Stimulated activated CD4-positive, alpha-beta T cell treated with anti-CD3 and anti-CD28 coated beads, TNF-alpha, amount 100 ng/mL, for 1 hour (primary cell): ENCODE results near the gene ZNF79.
A peak's percentile ranks its signal among the peaks of the same experiment; 100 is the strongest.

Source experiments
- DNase-seq, 3 donors: peaks; one replicate each; pipeline ENCODE4 v3.0.0-alpha.2; 2020; ENCODE audit warnings: low read depth in 3 of 3, low spot score in 1 of 3

Gene ZNF79

DNA sequence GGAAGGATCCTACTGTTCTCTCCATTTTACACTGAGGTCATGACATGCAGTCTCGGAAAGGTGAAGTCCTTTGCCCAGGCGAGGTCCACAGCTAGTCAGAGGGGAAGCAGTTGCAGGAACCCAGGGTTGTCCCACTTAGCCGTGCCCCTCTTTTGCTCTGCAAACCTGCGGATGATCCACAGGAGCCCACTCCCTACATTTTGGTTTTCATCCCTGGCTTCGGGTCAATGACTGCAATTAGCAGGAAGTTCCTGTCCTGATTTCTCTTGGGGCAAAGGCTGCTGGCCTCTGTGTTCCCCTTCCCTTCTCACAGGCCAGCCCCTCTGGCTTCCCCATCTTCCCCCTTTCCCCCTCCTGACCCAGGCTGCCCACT, 25.9 kb upstream of the ZNF79 start:
- DNase-seq: no peak

DNA sequence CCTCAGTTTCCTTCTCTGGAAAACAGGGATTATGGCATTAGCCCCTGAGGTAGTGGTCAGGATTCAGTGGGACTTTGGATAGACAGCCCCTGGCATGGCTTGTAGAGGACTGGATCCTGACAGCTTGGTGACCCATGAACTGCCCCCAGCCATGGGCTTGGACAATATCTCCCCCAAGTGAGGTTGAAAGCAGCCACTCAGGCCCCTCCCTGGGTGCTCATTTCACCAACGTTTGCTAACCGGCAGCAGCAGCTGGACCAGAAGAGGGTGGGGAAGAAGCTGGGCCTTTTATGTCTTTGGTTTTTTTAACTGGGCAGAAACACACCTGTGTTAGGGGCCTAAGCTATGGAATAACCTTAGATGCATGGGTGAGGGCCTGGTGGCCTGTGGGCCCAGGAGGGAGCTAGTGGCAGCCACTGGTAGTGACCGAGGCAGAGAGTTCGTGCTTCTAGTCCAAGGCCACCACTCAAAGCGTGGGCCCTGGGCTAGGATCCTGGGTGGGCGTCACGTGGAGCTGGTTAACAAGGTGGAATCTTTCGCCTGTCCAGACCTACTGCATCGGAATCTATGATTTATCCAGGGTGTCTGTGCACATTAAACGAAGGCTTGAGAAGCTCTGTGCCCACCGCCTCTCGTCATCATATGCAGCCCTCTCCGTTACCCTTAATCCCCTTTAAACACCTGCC, 25.3 kb upstream of the ZNF79 start:
- no peak for DNase-seq

DNA sequence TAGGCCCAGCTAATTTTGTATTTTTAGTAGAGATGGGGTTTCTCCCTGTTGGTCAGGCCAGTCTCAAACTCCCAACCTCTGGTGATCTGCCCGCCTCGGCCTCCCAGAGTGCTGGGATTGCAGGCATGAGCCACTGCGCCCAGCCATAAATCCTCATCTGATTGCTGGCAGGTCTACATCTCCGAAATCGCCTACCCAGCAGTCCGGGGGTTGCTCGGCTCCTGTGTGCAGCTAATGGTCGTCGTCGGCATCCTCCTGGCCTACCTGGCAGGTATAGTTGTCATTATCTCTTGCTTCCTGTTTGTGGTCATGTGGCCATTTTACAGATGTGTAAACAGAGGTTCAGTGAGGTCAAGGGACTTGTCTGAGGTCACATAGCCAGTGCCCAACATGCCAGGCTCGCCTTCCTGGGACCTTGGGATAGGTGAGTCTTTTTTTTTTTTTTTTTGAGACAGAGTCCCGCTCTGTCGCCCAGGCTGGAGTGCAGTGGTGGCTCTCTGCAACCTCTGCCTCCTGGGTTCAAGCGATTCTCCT, 24.4 kb upstream of the ZNF79 start:
- no peak for DNase-seq

DNA sequence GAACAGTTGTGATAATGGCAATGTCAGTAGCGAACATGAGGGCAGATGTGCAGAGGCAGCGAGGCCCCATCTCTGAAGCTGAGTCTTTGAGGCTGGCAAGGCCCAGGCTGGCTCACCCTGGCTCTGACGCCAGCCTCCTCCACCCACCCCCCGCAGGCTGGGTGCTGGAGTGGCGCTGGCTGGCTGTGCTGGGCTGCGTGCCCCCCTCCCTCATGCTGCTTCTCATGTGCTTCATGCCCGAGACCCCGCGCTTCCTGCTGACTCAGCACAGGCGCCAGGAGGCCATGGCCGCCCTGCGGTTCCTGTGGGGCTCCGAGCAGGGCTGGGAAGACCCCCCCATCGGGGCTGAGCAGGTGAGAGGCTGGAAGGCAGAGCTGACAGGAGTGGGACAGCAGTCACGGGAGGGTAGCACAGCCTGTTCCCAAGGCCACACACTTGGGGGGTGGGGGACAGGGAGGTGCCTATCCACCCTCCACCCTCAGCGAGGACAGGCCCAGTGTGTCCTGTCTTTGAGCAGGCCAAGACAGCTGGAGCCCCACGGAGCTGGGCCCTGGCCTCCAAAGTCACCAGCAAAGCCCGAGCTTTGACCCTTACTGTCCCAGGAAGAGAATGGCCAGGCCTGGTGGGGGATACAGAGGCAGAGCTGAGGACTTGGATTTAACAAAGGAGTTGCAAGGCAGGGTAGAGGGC, 21.6 kb upstream of the ZNF79 start:
- DNase-seq: no peak

DNA sequence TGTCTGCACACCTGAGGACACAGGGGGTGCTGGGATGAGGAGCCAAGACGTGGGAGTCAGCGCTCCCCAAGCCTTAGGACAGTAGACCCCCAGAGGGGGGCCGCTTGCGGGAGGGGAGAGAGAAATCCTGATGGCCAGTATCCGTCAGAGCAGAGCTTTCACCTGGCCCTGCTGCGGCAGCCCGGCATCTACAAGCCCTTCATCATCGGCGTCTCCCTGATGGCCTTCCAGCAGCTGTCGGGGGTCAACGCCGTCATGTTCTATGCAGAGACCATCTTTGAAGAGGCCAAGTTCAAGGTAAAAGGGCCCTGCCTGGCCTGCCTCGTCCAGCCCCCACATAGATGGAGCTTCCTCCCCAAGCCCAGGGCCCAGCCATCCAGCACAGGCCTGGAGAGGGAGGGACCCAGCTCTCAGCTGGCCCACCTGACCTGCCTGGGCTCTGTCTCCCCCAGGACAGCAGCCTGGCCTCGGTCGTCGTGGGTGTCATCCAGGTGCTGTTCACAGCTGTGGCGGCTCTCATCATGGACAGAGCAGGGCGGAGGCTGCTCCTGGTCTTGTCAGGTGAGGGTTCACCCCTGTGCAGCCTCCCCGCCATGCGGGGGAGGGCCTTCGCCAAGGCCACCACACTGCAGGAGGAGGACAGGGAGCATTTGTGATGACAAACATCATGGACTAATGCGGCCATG, 20.5 kb upstream of the ZNF79 start:
- DNase-seq: no peak

DNA sequence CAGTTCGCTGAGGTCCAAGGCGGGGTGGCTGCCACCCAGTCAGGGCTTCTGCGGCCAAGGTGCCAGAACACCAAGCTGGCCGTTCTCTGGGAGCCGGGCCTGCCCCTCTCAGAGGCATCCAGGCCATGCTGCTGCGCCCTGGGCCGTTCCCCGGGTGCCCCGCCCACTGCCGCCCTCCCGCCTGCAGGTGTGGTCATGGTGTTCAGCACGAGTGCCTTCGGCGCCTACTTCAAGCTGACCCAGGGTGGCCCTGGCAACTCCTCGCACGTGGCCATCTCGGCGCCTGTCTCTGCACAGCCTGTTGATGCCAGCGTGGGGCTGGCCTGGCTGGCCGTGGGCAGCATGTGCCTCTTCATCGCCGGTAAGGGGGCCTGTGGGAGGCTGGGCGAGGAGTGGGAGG, 19.6 kb upstream of the ZNF79 start:
- DNase-seq: no peak

DNA sequence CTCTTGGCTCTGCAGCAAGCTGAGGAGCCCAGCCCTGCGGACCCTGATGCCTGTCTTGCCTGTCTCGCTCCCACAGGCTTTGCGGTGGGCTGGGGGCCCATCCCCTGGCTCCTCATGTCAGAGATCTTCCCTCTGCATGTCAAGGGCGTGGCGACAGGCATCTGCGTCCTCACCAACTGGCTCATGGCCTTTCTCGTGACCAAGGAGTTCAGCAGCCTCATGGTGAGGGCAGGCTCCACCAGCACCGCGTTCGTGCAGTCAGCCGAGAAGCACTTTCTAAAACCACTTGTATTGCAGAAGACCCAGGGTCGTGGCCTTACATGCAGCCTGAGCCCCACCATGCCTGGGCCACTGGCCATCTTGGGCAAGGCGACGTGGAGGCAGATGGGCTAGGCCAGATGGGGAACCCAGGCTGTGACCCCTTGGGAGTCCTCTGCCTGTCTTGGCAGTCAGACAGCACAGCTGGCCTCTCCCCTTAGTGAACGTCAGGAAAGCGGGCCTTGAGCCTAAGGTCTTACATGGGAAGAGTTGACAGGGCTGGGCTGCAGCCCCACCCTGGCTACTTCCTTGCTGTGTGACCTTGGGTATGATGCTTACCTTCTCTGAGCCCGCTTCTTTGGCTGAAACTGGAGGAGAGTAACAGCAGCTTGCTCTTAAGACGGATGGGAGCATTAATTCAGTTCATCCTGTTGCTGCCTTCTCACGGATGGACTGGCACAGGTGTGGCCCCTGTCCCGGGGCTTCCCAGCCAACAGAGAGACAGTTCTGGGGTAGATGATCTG, 18.6 kb upstream of the ZNF79 start:
- no peak for DNase-seq

DNA sequence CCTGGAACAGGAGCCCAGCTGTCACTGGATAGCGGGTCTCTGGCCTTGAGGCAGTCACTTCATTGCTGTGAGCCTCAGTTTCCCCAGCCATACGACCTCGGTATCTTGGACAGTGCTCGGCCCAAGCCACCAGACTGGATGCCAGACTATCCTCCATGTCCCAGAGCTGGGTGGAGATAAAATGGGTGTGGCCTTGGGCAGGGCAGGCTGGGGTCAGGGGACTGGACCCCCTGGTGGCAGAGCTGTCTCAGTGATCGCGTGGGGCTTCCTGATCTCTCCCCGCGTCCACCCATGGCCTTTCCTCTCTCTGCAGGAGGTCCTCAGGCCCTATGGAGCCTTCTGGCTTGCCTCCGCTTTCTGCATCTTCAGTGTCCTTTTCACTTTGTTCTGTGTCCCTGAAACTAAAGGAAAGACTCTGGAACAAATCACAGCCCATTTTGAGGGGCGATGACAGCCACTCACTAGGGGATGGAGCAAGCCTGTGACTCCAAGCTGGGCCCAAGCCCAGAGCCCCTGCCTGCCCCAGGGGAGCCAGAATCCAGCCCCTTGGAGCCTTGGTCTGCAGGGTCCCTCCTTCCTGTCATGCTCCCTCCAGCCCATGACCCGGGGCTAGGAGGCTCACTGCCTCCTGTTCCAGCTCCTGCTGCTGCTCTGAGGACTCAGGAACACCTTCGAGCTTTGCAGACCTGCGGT, 17.2 kb upstream of the ZNF79 start:
- DNase-seq: no peak

DNA sequence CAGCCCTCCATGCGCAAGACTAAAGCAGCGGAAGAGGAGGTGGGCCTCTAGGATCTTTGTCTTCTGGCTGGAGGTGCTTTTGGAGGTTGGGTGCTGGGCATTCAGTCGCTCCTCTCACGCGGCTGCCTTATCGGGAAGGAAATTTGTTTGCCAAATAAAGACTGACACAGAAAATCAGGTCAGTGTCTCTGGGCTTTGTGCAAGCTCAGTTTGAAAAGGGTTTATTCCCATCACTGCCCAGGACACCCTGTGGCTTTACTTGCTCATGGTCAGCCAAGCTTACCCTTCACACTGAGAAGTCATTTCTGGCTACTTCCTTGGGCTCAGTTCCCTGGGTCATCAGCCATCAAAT, 16.7 kb upstream of the ZNF79 start:
- DNase-seq: no peak

DNA sequence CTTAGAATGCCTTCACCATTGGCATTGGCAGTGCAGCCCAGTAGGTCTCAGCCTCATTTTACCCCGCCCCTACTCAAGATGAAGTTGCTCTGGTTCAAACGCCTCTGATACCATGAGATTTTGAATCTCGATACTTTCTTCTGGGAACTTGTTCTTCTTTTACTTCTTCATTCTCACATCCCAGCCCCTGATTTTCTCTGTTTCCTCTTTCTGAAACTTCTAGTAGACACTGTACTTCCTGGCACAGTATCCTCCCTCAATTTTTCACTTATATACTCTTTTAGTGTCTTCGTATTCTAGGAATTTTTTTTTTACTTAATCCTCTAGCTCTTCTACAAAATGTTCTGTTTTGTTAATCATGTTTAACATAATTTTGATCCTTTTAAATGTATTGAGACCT, 13.1 kb upstream of the ZNF79 start:
- no peak for DNase-seq

DNA sequence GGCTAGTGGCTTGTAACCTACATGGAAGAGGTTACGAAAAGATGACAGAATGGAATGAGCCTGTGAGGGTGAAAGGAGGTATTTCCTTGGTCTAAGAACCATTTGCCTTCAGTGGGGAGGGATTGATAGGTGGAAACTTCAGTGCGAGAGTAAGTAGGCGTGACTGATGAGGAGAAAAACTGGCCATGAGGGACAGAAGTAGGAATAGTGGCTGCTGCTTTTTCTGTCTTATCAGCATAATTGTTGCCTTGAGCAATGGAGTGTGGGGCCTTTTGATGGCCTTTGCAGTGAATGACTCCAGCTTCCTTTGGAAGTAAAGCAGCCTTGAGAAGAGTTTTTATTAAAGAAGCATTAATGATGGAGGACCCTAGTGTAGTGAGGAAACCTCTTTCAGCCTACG, 9.0 kb upstream of the ZNF79 start:
- DNase-seq: no peak

DNA sequence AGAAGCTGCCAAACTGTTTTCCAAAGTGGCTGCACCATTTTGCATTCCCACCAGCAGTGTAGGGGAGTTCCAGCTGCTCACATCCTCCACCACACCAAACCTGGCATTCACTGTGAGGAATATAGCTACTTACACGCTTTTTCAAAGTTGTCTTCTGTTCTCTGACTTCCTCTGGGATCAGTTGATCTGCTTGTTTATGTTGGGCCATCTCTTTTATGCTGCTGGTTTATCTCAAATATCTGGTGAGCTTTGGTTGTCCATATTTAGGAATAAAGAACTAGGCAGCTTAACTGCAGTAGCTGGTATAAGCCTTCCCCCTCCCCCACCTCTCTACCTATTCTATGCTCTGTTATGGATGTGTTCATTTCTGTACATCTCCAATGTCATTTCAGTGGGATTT, 8.5 kb upstream of the ZNF79 start:
- DNase-seq: no peak

DNA sequence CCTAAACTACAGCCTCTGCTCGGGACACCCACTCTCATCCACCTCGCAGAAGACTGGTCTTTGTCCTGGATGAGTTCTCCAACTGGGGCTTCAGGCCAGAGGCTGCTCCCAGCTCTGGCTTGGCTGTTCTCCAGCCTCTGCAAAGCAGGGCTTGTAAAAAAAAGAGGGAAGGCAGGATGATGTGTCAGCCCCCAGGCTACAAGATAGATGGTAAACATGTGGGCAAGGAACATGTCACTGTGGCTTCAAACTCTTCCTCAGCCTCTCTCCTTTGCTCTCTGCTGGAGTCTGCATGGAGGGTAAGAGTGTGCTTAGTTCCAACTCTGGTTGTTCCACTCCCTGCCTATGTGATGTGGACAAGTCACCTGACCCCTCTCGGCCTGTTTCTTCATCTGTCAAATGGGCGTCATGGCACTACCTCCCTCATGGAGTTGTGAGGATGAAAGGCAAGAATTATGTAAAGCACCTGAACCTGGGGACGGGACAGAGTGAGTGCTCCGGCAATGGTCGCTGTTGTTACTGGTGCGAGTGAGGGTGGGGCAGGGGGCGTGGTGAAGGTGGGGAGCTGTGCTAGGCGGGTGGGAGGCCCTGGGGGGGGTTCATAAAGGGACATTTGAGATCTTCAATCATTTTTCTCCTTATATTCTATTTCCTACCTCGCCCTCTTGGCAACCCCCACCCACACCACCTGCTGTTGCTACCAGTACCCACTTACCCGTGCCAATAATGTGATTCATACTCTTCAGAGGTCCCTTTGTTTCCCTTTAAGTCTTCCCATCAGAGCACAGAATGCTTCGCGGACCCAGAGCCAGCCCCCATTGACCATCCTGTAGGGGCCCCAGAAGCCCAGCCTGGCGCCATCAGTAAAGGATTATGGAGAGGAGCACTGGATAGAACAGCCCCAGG, 6.8 kb upstream of the ZNF79 start:
- no peak for DNase-seq

DNA sequence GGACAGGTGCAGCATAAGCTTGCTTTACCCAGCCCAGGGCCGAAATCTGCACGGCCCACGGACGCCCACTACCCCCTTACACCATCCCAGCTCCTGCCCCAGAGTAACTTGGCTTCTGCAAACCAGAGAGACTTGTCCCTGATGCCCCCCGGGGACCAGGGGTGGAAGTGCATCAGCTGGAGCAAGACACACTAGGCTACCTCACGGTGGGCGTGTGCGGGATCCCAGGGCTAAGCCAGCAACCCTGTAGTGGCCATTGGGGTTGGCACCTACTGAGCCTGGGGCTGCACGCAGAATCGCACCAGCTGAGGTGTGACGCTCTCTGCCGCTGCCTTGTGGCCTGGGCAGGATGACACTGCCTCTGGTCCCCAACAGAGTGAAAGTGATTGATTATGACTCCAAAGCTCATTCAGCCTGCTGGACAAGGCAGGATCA, 6.1 kb upstream of the ZNF79 start:
- peak in 1 of 3 donors; percentile 32 for DNase-seq

DNA sequence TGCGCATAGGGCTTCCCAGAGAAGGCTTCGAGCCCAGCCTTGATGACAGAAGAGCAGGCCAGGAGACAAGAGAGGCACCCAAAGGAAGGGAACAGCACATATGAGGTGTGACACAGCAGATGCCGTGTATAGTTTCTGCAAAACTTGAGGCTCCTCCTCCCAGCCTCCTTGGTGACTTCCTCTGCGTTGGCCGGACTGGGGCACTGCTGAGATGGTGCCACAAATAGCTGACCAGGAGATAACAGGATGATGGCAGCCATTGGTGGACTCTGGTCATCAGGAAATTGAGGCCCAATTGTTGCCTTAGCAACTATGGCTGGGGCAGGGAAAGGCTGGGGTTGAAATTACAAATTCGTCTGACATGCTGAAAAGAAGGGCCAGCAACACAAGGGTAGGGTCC, 4.8 kb upstream of the ZNF79 start:
- no peak for DNase-seq

DNA sequence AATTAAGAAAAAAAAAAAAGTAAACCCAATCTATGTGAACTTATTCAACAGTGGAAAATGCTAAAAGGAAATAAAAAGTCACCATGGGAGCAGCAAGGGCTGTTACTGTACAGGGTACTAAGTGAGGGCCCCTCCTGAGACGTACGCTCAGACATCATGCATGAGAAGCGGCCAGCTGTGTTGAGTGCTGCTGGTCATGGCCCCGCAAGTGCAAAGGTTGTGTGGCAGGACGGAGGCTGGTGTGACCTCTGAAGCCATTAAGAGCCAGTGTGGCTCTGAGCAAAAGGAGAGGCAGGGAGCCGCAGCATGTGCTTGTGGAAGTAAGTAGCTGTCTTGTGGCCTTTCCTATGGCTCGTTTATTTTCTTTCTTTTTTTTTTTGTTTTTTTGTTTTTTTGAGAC, 3.1 kb upstream of the ZNF79 start:
- DNase-seq: no peak

DNA sequence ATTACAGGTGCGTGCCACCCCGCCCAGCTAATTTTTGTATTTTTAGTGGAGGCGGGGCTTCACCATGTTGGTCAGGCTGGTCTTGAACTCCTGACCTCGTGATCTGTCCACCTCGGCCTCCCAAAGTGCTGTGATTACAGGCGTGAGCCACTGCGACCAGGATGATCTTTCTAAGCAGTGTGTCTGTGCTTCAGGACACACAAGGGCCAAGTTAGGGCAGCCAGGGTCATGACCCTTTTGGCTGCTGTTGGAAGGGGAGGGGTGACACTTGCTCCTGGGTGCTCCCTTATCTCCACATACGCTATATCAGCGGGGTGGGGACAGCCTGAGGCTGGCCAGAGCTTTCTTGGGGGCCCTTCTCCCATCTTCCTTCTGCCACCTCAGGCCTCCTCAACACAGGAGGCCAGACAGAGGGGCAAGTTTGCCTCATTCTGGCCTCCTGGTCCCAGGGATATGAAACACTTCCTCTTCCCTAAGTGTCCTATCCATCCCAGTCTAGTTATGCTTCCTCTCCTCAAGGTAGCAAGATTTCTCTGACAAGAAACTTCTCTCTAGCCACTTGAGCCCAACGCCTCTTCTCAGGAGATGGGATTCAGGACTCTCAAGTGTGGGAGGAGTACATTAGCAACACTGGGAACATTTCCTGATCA, 1.9 kb upstream of the ZNF79 start:
- DNase-seq: no peak

DNA sequence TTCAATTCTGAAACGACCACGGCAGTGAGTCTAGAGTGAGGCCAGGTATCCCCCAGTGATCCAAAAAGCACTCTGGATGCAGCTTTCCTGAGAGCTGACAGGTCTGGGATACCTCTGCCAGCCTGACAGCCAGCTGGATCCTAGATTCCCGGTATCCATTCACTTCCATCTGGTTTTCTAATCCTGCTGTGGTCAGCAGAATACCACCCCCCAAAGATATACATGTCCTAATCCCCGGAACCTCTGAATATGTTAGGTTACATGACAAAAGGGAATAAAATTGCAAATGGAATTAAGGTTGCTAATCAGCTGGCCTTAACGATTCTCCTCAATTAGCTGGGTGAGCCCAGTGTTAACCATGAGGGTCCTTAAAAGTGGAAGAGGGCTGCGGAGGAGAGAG, 1.4 kb upstream of the ZNF79 start:
- DNase-seq: no peak

DNA sequence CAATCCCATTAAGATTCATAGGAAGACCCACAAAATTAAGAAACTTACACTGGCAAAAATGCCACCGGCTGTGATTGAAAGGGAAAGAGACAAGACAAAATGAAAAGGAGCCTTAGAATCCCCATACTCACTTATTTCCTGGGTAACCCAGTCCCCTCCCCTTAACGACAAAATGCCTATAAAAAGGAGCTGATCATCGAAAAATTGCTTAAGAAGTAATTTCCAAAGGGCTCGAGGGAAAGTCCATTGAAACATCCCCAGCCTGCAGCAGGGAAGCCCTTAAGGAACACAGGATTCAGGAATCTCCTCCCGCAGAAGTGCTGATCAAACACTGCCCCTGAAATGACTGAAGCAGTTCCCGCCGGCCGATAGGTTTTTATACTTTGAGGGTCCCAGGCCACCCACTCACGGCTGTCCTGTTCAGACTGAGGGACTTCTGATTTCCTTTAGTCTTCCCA, 677 bp upstream of the ZNF79 start:
- no peak for DNase-seq

DNA sequence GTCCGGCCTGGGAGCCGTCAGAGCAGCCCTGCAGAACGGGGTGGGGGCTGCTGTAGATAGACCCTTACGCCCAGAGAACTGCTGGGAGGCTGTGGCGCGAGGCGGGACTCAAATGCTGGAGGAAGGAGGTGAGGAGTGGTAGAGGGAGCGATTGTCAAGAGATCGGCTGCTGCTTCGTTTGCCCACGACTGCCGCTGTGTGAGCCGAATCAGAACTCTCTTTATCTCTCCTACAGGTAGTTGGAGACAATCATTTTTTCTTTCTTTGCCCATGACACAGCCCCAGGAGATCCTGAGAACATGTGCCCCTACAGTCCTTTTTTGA, 456 bp downstream of the ZNF79 start:
- DNase-seq: no peak
